Liver (tissue), 9 donors: ENCODE results near the gene IQSEC2. TPM values are rescaled to one million over a fixed set of nuclear protein-coding genes. Genes with fewer than 3 reads are reported as not detected.

ENCODE experiments used
- DNase-seq: peaks from one replicate; pipeline ENCODE4 v3.0.0-alpha.2; 2017; ENCODE audit warnings: low spot score
- H3K27ac ChIP-seq, 2 donors: one replicate each; pipeline ENCODE4 v1.7.0; 2013; ENCODE audit warnings: inconsistent platforms in 2 of 2, low read length in 2 of 2, control low read depth in 1 of 2, low read depth in 1 of 2, mild to moderate bottlenecking in 1 of 2
- H3K27me3 ChIP-seq, 4 donors: one replicate each; pipeline versions ENCODE4 v1.6.1 to v1.7.0; 2013; ENCODE audit warnings: low read length in 3 of 4, inconsistent platforms in 1 of 4, mild to moderate bottlenecking in 1 of 4, moderate library complexity in 1 of 4; ENCODE audit not compliant: control insufficient read depth in 4 of 4, insufficient read depth in 4 of 4
- H3K36me3 ChIP-seq, 4 donors: one replicate each; pipeline versions ENCODE4 v1.6.1 to v1.7.0; 2013; ENCODE audit warnings: low read length in 3 of 4, mild to moderate bottlenecking in 3 of 4, low read depth in 1 of 4, moderate library complexity in 1 of 4; ENCODE audit not compliant: control insufficient read depth in 4 of 4, insufficient read depth in 3 of 4
- H3K4me1 ChIP-seq, 4 donors: one replicate each; pipeline versions ENCODE4 v1.6.1 to v1.7.0; 2013; ENCODE audit warnings: low read length in 3 of 4, mild to moderate bottlenecking in 3 of 4, moderate library complexity in 1 of 4; ENCODE audit not compliant: control insufficient read depth in 4 of 4, insufficient read depth in 4 of 4
- H3K4me3 ChIP-seq, 3 donors: one replicate each; pipeline versions ENCODE4 v1.6.1 to v1.7.0; 2013; ENCODE audit warnings: low read length in 3 of 3, control low read depth in 1 of 3, low read depth in 1 of 3, mild to moderate bottlenecking in 1 of 3
- H3K9ac ChIP-seq, 2 donors: one replicate each; pipeline ENCODE4 v1.7.0; 2013; ENCODE audit warnings: low read length in 2 of 2, mild to moderate bottlenecking in 2 of 2, moderate library complexity in 2 of 2, control low read depth in 1 of 2, low read depth in 1 of 2
- H3K9me3 ChIP-seq, 4 donors: one replicate each; pipeline versions ENCODE4 v1.6.1 to v1.7.0; 2013; ENCODE audit warnings: low read length in 3 of 4; ENCODE audit not compliant: control insufficient read depth in 4 of 4
- EGR1 ChIP-seq, 2 donors: IDR thresholded peaks; 2 replicates each; pipeline ENCODE4 v1.6.1; 2016 to 2018; ENCODE audit warnings: antibody characterized with exemption in 2 of 2, low read depth in 2 of 2
- FOXA2 ChIP-seq: IDR thresholded peaks from 2 replicates; pipeline ENCODE4 v1.6.1; 2016; ENCODE audit warnings: antibody characterized with exemption
- GABPA ChIP-seq, 2 donors: IDR thresholded peaks in 1 of 2; conservative IDR thresholded peaks in 1 of 2; 2 replicates each; pipeline ENCODE4 v1.6.1; 2016; ENCODE audit warnings: antibody characterized with exemption in 2 of 2, mild to moderate bottlenecking in 1 of 2, moderate library complexity in 1 of 2
- HNF4A ChIP-seq, 2 donors: conservative IDR thresholded peaks; 2 replicates each; pipeline ENCODE4 v1.6.1; 2016; ENCODE audit warnings: antibody characterized with exemption in 2 of 2, mild to moderate bottlenecking in 2 of 2
- HNF4G ChIP-seq: IDR thresholded peaks from 2 replicates; pipeline ENCODE4 v1.6.1; 2016; ENCODE audit warnings: antibody characterized with exemption
- JUND ChIP-seq, 2 donors: IDR thresholded peaks; 2 replicates each; pipeline ENCODE4 v1.6.1; 2016; ENCODE audit warnings: antibody characterized with exemption in 2 of 2
- RAD21 ChIP-seq, 2 donors: IDR thresholded peaks; 2 replicates each; pipeline ENCODE4 v1.6.1; 2016; ENCODE audit warnings: antibody characterized with exemption in 2 of 2, mild to moderate bottlenecking in 2 of 2
- RXRA ChIP-seq, 2 donors: IDR thresholded peaks; 2 replicates each; pipeline ENCODE4 v1.6.1; 2017 to 2018; ENCODE audit warnings: antibody characterized with exemption in 2 of 2, mild to moderate bottlenecking in 1 of 2
- SP1 ChIP-seq: IDR thresholded peaks from 2 replicates; pipeline ENCODE4 v1.6.1; 2018; ENCODE audit warnings: antibody characterized with exemption, mild to moderate bottlenecking
- TAF1 ChIP-seq: conservative IDR thresholded peaks from 2 replicates; pipeline ENCODE4 v1.6.1; 2016; ENCODE audit warnings: antibody characterized with exemption, mild to moderate bottlenecking
- WGBS: extraction: QIAGEN DNeasy Blood & Tissue Kit; methylation state at CpG from one replicate; pipeline ENCODE4 v1.1.7; 2013; 5-methylcytosine and 5-hydroxymethylcytosine counted together
- polyA plus RNA-seq, 2 donors: library from polyadenylated mRNA; stranded (reverse) in 1 of 2; unstranded in 1 of 2; fragments of 200-250 nt in 1 of 2; fragments of >200 nt in 1 of 2; fragmentation: Nextera tagmentation in 1 of 2; extraction: Ambion mirVana in 1 of 2; gene quantifications; one replicate each; pipeline versions ENCODE4 v1.2.1 to v1.2.3, GENCODE V29; 2013 to 2015
- total RNA-seq, 2 donors: library from RNA; depleted of rRNA; stranded (reverse); fragments of >200 nt; gene quantifications; one replicate each; pipeline ENCODE4 v1.2.3, GENCODE V29; 2014
- TF ChIP-seq, protein P1 (sequence below): IDR thresholded peaks from 2 replicates; pipeline ENCODE4 v1.6.1; 2016; ENCODE audit warnings: antibody characterized with exemption, mild to moderate bottlenecking
- TF ChIP-seq, protein P2 (sequence below): fragments of 150-350 bp; IDR thresholded peaks from 2 replicates; pipeline ENCODE4 v1.5.1; 2017; ENCODE audit warnings: improper control_type of control experiment, low read depth, low read length; ENCODE audit not compliant: missing input control
- TF ChIP-seq, protein P3 (sequence below): IDR thresholded peaks from 2 replicates; pipeline ENCODE4 v1.6.1; 2016; ENCODE audit warnings: antibody characterized with exemption
- TF ChIP-seq, protein P4 (sequence below): IDR thresholded peaks from 2 replicates; pipeline ENCODE4 v1.6.1; 2016; ENCODE audit warnings: antibody characterized with exemption
- donor health status: healthy.
- donor health status: healthy.
- donor health status: healthy.
- donor health status: healthy.
- donor health status: healthy.

The IQSEC2 gene
- total and polyA plus RNA-seq, 4 donors, result 0.40 to 2.1 (median 1.4) TPM

DNA sequence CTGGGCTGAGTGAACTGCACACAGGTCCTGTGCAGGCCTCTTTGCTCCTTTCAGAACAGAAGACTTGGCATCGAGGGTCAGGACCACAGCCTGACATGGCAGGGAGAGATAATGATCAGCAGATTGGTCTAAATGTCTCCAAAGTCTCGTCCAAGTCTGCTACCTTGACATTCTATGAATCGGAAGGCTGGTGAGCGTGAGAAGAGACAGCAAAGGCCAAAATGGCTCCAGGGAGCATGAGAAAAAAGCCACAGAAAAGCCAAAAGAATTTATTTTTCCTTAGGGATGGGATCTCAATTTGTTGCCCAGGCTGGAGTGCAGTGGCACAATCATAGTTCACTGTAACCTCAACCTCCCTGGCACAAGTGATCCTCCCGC, 32.3 kb upstream of the IQSEC2 start:
- no peaks in the 10 kb centered on the region for H3K36me3 ChIP-seq
- no peak overlapping the region for H3K4me3 ChIP-seq
- no peak overlapping the region for H3K9ac ChIP-seq
- H3K27me3 ChIP-seq, result no peaks in the 10 kb centered on the region
- 75% methylated on average over 5 of the region's 5 CpGs for WGBS
- no peaks in the 10 kb centered on the region for H3K4me1 ChIP-seq
- H3K27ac ChIP-seq, result no peak overlapping the region
- no peak for TF ChIP-seq JUND (IDR thresholded peaks at IDR 0.05)
- TF ChIP-seq GABPA (IDR thresholded peaks at IDR 0.05 in 1 of 2, conservative IDR thresholded peaks at IDR 0.05 in 1 of 2), result no peak
- TF ChIP-seq RAD21 (IDR thresholded peaks at IDR 0.05), result no peak
- TF ChIP-seq FOXA2, result no peak
- TF ChIP-seq, protein P1, sequence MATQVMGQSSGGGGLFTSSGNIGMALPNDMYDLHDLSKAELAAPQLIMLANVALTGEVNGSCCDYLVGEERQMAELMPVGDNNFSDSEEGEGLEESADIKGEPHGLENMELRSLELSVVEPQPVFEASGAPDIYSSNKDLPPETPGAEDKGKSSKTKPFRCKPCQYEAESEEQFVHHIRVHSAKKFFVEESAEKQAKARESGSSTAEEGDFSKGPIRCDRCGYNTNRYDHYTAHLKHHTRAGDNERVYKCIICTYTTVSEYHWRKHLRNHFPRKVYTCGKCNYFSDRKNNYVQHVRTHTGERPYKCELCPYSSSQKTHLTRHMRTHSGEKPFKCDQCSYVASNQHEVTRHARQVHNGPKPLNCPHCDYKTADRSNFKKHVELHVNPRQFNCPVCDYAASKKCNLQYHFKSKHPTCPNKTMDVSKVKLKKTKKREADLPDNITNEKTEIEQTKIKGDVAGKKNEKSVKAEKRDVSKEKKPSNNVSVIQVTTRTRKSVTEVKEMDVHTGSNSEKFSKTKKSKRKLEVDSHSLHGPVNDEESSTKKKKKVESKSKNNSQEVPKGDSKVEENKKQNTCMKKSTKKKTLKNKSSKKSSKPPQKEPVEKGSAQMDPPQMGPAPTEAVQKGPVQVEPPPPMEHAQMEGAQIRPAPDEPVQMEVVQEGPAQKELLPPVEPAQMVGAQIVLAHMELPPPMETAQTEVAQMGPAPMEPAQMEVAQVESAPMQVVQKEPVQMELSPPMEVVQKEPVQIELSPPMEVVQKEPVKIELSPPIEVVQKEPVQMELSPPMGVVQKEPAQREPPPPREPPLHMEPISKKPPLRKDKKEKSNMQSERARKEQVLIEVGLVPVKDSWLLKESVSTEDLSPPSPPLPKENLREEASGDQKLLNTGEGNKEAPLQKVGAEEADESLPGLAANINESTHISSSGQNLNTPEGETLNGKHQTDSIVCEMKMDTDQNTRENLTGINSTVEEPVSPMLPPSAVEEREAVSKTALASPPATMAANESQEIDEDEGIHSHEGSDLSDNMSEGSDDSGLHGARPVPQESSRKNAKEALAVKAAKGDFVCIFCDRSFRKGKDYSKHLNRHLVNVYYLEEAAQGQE, result no peak
- H3K9me3 ChIP-seq, result no peaks in the 10 kb centered on the region
- DNase-seq, result no peak

DNA sequence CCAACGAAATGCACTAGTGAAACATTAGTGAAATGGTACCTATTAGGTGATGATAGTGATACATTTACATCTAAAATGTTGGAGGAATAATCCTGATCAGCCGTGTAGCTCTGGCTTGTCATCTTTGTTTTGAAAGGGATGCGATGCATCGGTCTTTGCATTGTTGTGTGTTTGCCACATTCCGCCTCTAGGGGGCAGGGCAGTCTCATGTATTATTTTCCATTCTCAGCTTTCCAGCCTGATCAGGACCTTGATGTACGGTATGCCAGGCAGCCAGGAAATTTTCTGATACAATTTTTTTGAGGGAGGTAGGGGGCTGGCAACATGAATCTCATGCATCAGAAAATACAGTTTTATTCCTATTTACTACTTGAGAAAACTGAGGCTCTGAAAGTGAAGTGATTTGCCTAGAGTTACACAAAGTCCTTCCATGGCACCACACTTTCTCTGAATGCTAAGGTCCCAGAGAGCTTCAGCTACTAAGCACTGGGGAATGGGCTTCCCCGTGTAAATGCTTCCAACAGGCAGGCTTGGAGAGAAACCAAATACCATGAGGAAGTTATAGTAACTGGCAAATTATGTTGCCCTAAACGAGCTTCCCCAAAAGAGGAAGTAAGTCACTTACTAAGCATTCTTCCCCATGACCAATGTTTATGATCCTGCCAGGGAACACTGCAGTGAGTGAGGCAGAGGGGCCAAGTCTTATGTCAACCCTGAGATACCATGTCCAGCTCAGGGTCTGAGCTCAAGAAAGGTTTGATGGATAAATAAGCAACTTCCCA, 31.8 kb upstream of the IQSEC2 start:
- WGBS, result 11% methylated on average over 8 of the region's 8 CpGs
- no peaks in the 10 kb centered on the region for H3K27me3 ChIP-seq
- no peak overlapping the region for H3K4me3 ChIP-seq
- TF ChIP-seq RAD21 (IDR thresholded peaks at IDR 0.05), result peak; percentile 75 to 87
- no peak for TF ChIP-seq RXRA (IDR thresholded peaks at IDR 0.05)
- TF ChIP-seq, protein P2, sequence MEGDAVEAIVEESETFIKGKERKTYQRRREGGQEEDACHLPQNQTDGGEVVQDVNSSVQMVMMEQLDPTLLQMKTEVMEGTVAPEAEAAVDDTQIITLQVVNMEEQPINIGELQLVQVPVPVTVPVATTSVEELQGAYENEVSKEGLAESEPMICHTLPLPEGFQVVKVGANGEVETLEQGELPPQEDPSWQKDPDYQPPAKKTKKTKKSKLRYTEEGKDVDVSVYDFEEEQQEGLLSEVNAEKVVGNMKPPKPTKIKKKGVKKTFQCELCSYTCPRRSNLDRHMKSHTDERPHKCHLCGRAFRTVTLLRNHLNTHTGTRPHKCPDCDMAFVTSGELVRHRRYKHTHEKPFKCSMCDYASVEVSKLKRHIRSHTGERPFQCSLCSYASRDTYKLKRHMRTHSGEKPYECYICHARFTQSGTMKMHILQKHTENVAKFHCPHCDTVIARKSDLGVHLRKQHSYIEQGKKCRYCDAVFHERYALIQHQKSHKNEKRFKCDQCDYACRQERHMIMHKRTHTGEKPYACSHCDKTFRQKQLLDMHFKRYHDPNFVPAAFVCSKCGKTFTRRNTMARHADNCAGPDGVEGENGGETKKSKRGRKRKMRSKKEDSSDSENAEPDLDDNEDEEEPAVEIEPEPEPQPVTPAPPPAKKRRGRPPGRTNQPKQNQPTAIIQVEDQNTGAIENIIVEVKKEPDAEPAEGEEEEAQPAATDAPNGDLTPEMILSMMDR, result peak; percentile 72
- no peaks in the 10 kb centered on the region for H3K4me1 ChIP-seq
- H3K9me3 ChIP-seq, result no peaks in the 10 kb centered on the region
- H3K36me3 ChIP-seq, result no peaks in the 10 kb centered on the region
- H3K9ac ChIP-seq, result no peak overlapping the region
- peak; percentile 61 for DNase-seq
- no peak overlapping the region for H3K27ac ChIP-seq

DNA sequence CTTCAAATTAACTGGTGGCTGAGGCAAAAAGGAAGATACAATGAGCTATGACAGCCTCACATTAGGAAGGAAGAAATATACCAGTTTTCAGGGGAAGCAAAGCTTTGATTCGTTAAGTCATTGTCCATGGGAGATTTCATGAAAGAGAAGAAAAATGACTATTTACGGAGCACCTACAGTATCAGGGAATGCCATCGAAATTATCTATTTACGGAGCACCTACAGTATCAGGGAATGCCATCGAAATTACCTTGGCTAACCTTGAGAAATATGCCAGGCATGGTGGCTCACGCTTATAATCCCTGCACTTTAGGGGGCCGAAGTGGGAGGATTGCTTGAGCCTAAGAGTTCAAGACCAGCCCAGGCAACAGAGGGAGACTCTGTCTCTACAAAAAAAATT, 28.5 kb upstream of the IQSEC2 start:
- H3K27me3 ChIP-seq, result no peaks in the 10 kb centered on the region
- no peak for DNase-seq
- TF ChIP-seq, protein P3, sequence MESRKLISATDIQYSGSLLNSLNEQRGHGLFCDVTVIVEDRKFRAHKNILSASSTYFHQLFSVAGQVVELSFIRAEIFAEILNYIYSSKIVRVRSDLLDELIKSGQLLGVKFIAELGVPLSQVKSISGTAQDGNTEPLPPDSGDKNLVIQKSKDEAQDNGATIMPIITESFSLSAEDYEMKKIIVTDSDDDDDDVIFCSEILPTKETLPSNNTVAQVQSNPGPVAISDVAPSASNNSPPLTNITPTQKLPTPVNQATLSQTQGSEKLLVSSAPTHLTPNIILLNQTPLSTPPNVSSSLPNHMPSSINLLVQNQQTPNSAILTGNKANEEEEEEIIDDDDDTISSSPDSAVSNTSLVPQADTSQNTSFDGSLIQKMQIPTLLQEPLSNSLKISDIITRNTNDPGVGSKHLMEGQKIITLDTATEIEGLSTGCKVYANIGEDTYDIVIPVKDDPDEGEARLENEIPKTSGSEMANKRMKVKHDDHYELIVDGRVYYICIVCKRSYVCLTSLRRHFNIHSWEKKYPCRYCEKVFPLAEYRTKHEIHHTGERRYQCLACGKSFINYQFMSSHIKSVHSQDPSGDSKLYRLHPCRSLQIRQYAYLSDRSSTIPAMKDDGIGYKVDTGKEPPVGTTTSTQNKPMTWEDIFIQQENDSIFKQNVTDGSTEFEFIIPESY, result no peak
- TF ChIP-seq RXRA (IDR thresholded peaks at IDR 0.05) (no peak), HNF4A (conservative IDR thresholded peaks at IDR 0.05) (no peak), SP1 (no peak), EGR1 (IDR thresholded peaks at IDR 0.05; ENCODE audit: low read depth in 2 of 2) (no peak), TAF1 (no peak), GABPA (IDR thresholded peaks at IDR 0.05 in 1 of 2, conservative IDR thresholded peaks at IDR 0.05 in 1 of 2) (no peak), HNF4G (no peak)
- TF ChIP-seq, protein P4, sequence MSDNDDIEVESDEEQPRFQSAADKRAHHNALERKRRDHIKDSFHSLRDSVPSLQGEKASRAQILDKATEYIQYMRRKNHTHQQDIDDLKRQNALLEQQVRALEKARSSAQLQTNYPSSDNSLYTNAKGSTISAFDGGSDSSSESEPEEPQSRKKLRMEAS, result no peak
- TF ChIP-seq, protein P1, result no peak
- no peak overlapping the region for H3K27ac ChIP-seq
- no peak overlapping the region for H3K9ac ChIP-seq
- H3K4me1 ChIP-seq, result no peaks in the 10 kb centered on the region
- no peaks in the 10 kb centered on the region for H3K9me3 ChIP-seq
- H3K4me3 ChIP-seq, result no peak overlapping the region
- no peaks in the 10 kb centered on the region for H3K36me3 ChIP-seq
- WGBS, result 86% methylated on average over 7 of the region's 7 CpGs
